ENCODE results near the gene SUPT6H. TPM values are rescaled to one million over a fixed set of nuclear protein-coding genes. Genes with fewer than 3 reads are reported as not detected.

The SUPT6H gene
- total and polyA plus RNA-seq, 4 donors, result 22.5 to 81.2 (median 57.1) TPM

Other genes starting within 250 kb of the SUPT6H start
- not detected for gene SLC13A2, start 188.6 kb upstream of the SUPT6H start, total RNA-seq
- gene SLC13A2, start 188.6 kb upstream of the SUPT6H start, polyA plus RNA-seq, result 10 to 100 TPM in 1 of 2 donors, not detected in 1; 23.8 TPM
- not detected for gene FOXN1, start 155.9 kb upstream of the SUPT6H start, total RNA-seq
- not detected for gene FOXN1, start 155.9 kb upstream of the SUPT6H start, polyA plus RNA-seq
- 10 to 100 TPM; 17.4 to 25.7 TPM for gene UNC119, start 109.6 kb upstream of the SUPT6H start, total RNA-seq
- gene UNC119, start 109.6 kb upstream of the SUPT6H start, polyA plus RNA-seq, result 10 to 100 TPM; 18.7 to 36.6 TPM
- 10 to 100 TPM; 33.5 to 38.7 TPM for gene PIGS, start 90.7 kb upstream of the SUPT6H start, total RNA-seq
- 10 to 100 TPM; 21.8 to 37.7 TPM for gene PIGS, start 90.7 kb upstream of the SUPT6H start, polyA plus RNA-seq
- gene ALDOC, start 85.3 kb upstream of the SUPT6H start, total RNA-seq, result 10 to 100 TPM; 22.1 to 27.1 TPM
- 10 to 100 TPM; 15.4 to 30.4 TPM for gene ALDOC, start 85.3 kb upstream of the SUPT6H start, polyA plus RNA-seq
- gene SPAG5, start 63.2 kb upstream of the SUPT6H start, total RNA-seq, result 1 to 10 TPM; 2.2 to 3.6 TPM
- 1 to 10 TPM; 1.6 to 4.3 TPM for gene SPAG5, start 63.2 kb upstream of the SUPT6H start, polyA plus RNA-seq
- 10 to 100 TPM in 1 of 2 donors, 1 to 10 TPM in 1; 6.3 to 15.7 TPM for gene RSKR, start 48.0 kb upstream of the SUPT6H start, total RNA-seq
- 1 to 10 TPM in 1 of 2 donors, under 1 TPM in 1; 0.13 to 3.0 TPM for gene RSKR, start 48.0 kb upstream of the SUPT6H start, polyA plus RNA-seq
- 100 to 1,000 TPM; 100 to 135 TPM for gene BLTP2, start 17.0 kb upstream of the SUPT6H start, total RNA-seq
- gene BLTP2, start 17.0 kb upstream of the SUPT6H start, polyA plus RNA-seq, result 10 to 100 TPM; 27.7 to 27.8 TPM
- gene SDF2, start 299 bp upstream of the SUPT6H start, total RNA-seq, result 10 to 100 TPM; 34.8 to 40.8 TPM
- 10 to 100 TPM; 36.7 to 51.5 TPM for gene SDF2, start 299 bp upstream of the SUPT6H start, polyA plus RNA-seq
- gene PROCA1, start 49.7 kb downstream of the SUPT6H start, total RNA-seq, result 1 to 10 TPM in 1 of 2 donors, under 1 TPM in 1; 0.78 to 6.6 TPM
- gene PROCA1, start 49.7 kb downstream of the SUPT6H start, polyA plus RNA-seq, result 1 to 10 TPM; 5.1 to 5.3 TPM
- 100 to 1,000 TPM; 107 to 115 TPM for gene RAB34, start 55.7 kb downstream of the SUPT6H start, total RNA-seq
- 100 to 1,000 TPM; 133 to 303 TPM for gene RAB34, start 55.7 kb downstream of the SUPT6H start, polyA plus RNA-seq
- gene RPL23A, start 57.8 kb downstream of the SUPT6H start, total RNA-seq, result 1,000 to 10,000 TPM; 1,133 to 1,177 TPM
- 1,000 to 10,000 TPM; 1,641 to 1,888 TPM for gene RPL23A, start 57.8 kb downstream of the SUPT6H start, polyA plus RNA-seq
- gene TLCD1, start 64.0 kb downstream of the SUPT6H start, total RNA-seq, result 1 to 10 TPM in 1 of 2 donors, under 1 TPM in 1; 0.90 to 2.5 TPM
- 1 to 10 TPM in 1 of 2 donors, not detected in 1; 1.5 TPM for gene TLCD1, start 64.0 kb downstream of the SUPT6H start, polyA plus RNA-seq
- 1 to 10 TPM; 1.6 to 4.5 TPM for gene NEK8, start 66.6 kb downstream of the SUPT6H start, total RNA-seq
- 1 to 10 TPM; 2.0 to 5.3 TPM for gene NEK8, start 66.6 kb downstream of the SUPT6H start, polyA plus RNA-seq
- gene TRAF4, start 81.8 kb downstream of the SUPT6H start, total RNA-seq, result 10 to 100 TPM; 18.8 to 24.6 TPM
- 10 to 100 TPM; 10.7 to 19.3 TPM for gene TRAF4, start 81.8 kb downstream of the SUPT6H start, polyA plus RNA-seq
- gene FAM222B, start 180.6 kb downstream of the SUPT6H start, total RNA-seq, result 10 to 100 TPM; 18.4 to 18.7 TPM
- gene FAM222B, start 180.6 kb downstream of the SUPT6H start, polyA plus RNA-seq, result 1 to 10 TPM; 3.6 to 4.6 TPM
- 10 to 100 TPM; 17.1 to 20.0 TPM for gene ERAL1, start 192.8 kb downstream of the SUPT6H start, total RNA-seq
- 10 to 100 TPM; 16.7 to 21.5 TPM for gene ERAL1, start 192.8 kb downstream of the SUPT6H start, polyA plus RNA-seq
- gene FLOT2, start 235.5 kb downstream of the SUPT6H start, total RNA-seq, result 100 to 1,000 TPM in 1 of 2 donors, 10 to 100 TPM in 1; 99.1 to 108 TPM
- 10 to 100 TPM; 51.8 to 58.3 TPM for gene FLOT2, start 235.5 kb downstream of the SUPT6H start, polyA plus RNA-seq
- gene DHRS13, start 240.9 kb downstream of the SUPT6H start, total RNA-seq, result 1 to 10 TPM; 4.3 to 6.1 TPM
- 1 to 10 TPM in 1 of 2 donors, under 1 TPM in 1; 0.75 to 2.7 TPM for gene DHRS13, start 240.9 kb downstream of the SUPT6H start, polyA plus RNA-seq